HG02571 (cell line): ENCODE measurements around the gene ELMO1.

Experiments used
- ATAC-seq: cut with Tn5 transposase; IDR thresholded peaks from one replicate; pipeline ENCODE4 v1.9.1; 2021; ENCODE audit warnings: mild to moderate bottlenecking, moderate library complexity; ENCODE audit not compliant: unreplicated experiment

Gene ELMO1

DNA sequence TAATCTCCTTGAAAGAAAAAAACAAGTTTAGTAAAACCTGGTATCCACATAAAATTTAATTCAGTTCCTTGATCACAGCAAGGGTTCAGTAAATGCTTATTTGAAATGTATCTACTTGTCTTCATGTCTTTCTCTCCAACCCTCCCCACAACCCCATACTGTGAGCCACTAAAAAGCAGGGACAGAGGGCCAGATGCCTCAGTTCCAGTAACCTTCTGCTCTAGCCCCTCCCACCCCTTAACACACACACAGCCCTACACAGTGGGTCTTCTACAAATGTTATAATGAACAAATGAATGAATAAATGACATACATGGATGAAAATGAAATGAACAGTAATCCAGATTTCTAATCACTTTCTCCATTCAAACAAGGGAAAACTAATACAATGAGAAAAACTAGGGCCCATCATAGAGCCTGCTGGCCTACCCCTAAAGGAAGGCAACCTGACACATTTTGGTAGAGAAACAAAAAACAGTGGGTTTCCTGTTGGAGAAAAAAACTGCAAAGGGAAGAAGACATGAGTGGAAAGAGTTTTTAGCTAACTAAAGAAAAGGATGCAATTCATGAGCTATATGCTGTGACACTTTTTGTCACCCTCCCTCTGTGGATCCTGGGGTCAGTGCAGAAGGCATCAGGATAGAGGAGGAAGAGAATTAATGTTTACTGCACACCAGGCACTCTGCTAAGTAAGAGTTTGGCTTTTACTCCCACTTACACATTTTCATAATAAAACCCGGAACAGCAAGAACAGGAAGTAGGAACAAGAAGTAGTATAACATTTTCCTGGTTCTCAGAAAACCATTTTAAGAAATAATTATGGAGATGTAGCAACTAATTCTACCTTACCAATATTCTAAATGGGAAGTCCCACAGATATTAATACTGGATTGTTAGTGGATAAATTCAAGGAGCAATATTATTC is 38.1 kb downstream of the ELMO1 start:
- ATAC-seq: no peak

DNA sequence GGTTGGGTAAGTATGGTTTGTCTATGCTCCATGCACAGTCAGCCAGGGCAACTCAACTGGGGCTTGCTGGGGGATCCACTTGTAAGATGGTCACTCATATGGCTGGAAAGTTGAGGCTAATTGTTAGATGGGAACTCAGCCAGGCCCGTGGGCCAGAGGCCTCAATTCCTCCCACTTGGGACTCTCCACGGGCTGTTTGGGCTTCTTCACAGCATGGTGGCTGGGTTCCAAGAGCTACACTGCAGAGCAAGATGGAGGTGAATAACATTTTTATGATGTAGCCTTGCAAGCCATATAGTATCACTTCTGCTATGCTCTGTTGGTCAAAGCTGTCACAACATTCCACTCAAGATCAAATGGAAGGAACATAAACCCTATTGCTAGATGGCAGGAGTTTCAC is 39.2 kb downstream of the ELMO1 start:
- no peak for ATAC-seq

DNA sequence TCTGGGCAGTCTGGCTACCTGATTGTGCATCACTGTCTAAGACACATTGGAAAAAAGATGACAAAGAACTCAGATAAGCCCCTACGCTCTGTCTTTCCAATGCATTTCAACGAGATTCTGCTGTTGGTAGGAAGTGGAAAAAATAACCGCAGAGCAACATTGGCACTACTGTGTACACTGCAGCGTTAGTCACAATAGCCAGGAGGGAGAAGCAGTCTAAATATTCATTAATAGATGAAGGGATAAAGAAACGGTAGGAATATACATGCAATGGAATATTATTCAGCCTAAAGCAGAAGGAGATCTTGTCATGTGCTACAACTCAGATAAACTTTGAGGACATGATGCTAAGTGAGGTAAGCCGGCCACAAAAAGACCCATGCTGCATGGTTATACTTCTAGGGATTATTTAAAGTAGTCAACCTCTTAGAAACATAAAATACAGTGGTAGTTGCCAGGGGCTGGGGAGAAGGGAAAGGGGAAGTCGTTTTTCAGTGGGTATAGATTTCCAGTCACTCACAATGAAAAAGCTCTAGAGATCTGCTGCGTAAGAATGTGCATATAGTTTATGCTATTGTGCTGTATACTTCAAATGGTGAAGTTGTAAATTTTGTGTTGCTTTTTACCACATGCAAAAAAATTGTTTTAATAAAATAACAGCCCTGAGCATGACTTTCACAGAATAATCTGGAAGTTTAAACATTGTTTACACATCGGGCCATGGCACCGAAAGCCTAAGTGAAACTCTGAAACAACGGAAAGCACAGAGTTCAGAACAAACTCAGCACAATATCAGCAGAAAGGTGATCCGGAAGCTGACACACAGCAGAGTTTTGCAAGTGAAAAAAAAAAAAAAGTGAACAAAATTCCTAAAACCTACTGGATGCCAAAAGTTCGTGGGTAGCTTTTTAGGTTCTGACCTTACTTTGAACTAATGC is 40.1 kb downstream of the ELMO1 start:
- no peak for ATAC-seq

DNA sequence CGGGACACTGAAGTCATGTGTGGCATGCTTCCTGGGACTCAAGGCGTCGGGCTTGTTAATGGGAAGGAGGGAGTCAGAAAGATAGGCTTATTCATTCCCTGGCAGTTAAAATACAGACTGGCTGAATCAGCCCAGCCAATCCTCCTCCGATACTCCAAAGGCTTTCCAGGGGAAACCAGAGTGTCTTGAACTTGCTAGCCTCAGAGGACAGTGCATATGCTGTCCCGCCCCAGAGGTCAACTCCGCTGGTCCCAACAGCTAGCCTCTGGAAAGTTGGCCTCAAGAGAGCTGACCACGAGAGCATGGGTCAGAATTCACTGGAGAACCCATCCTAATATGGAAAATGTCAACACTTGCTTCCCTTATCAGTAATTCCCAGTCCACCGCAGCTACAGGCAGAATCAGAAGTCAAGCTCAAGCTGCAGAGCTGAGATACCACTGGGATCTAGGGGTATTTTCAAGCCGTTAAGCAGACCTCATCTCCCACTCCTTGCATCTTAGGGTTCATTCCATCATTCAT is 43.0 kb downstream of the ELMO1 start:
- no peak for ATAC-seq

DNA sequence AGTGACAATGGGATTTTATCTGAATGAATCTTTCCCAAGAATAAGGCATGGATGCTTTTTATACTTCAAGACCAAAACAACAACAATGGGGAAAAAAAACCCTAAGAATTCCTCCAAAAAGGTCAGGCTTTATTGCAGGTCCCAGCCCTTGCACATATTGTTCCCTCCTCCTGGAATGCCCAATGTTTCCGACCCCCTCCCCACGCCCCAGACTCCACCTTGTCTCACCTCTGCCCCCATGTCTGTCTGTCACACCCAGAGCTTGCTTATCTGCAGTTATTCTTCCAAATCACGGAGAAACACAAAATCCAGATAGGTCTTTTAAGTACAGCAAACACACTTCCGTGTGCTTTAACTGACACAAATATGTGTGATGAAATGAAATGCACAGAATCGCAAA is 43.5 kb downstream of the ELMO1 start:
- no peak for ATAC-seq

DNA sequence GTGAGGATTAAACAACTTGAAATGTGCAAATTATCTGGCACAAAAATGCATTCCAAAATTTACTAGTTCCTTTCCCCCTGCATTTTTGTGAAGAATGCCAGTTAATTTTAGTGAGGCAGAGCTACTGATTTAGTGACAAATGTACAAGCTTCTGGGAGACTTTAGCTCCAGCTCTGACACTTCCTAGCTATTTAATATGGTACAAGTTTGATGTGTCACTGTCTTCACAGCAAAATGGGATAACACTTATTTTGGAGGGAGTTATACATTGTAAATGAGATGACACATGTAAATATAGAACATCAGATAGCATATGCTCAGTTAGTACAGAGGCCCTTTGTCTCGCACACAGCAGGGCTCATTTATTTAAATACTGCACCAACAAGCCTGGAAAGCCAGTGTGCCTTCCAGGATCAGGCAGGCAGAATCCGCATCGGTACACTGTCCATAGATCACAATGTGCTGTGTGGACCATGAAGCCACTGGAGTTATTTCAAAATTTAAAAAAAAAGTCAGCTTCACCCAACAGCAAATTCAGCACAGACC is 48.7 kb downstream of the ELMO1 start:
- ATAC-seq: no peak

DNA sequence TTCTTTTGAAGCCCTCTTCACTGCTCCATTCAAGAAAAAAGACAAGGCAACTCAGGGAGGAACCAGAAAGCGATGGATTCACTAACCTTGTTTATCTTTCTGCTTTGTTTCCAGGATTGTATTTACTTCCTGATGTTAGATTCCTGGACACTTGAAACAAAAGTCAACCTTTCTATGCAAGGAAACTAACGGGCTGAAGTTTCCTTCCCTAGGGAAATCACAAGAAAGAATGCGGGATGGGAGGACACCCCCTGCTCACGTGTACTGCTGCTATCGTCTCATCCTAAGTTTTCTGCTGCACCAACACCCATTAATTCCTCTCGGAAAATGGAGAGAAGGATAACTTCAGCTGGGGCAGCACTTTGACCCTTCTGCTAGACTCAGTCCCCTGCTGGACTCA is 50.3 kb downstream of the ELMO1 start:
- no peak for ATAC-seq

DNA sequence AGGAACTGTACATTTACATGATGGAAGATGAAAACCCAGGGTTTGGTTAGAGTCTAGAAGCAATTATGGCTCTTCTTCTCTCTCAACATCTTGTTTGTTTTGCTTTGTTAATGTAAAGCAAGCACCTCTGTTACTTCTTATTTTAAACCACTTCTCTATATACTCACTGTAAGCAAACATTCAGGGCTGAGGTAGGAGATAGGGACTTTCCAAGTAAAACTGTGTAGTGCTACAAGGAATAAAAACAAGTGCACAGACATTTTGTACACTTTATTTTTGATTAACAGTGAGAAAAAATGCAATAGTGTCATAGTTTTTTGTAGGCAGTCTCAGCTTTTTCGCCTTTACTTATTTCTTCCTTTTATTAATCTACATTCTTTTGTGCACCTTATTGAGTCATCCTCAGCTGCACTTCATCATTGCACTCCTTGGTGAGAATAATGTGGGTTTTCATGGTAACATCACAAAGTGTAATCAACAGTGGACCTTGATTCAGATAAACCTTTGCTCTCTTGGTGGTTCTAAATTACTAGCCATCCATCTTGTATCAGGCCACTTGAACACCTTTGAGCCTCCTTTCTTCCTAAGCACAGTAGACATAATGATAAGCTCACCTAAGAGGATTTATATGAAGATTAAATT is 52.9 kb downstream of the ELMO1 start:
- no peak for ATAC-seq

DNA sequence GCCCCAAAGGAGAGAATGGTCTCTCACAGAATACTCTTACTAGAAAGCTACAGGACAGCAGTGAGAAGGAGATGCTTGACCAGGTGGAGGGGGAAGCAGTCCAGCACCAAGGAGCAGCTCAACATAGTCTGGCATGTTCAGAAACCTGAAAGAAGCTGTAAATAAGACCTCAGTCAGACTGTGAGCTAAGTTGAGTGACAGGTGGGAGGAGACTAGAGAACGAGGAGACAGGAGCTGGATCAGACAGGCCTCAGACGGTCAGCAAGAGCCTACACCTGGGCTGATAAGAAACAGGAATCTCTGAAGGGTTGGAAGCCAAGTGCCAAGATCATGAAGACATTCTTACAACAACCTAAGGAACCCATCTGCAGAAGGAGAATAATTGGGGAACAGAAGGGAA is 54.5 kb downstream of the ELMO1 start:
- ATAC-seq: peak; percentile 90

DNA sequence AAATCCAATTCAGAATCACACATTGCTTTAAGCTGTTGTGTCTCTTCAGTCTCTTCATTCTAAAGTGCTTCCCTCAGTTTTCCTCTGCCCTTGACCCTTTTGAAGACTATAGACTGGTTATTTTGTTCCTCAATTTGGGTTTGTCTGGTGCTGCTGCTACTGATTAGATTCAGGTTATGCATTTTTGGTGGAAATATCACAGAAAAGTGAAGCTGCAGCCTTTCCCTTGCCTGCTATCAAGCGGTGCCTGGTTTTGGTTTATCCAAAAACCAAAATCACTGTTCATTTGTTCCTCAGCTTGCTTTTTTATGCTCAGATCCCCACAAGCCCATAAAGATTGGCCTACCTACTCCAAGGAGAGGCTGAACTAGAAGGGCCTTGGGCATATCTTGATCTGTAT is 55.2 kb downstream of the ELMO1 start:
- ATAC-seq: no peak

DNA sequence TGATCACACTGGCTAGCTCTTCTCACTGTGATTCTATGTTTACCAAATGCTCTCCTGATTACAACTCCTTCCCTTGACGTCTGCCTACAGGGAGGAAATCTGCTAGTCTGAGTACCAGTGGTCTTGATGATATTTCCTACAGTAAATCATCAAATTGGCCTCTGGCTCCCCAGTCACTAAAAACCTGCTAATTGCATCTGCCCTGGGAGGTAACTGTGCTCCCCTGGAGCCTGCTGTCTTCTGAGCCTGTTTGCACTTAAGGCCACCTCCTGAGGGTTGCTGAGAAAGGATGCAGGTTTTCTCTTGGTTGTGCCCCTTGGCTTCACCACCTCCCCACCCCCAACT is 56.0 kb downstream of the ELMO1 start:
- no peak for ATAC-seq

DNA sequence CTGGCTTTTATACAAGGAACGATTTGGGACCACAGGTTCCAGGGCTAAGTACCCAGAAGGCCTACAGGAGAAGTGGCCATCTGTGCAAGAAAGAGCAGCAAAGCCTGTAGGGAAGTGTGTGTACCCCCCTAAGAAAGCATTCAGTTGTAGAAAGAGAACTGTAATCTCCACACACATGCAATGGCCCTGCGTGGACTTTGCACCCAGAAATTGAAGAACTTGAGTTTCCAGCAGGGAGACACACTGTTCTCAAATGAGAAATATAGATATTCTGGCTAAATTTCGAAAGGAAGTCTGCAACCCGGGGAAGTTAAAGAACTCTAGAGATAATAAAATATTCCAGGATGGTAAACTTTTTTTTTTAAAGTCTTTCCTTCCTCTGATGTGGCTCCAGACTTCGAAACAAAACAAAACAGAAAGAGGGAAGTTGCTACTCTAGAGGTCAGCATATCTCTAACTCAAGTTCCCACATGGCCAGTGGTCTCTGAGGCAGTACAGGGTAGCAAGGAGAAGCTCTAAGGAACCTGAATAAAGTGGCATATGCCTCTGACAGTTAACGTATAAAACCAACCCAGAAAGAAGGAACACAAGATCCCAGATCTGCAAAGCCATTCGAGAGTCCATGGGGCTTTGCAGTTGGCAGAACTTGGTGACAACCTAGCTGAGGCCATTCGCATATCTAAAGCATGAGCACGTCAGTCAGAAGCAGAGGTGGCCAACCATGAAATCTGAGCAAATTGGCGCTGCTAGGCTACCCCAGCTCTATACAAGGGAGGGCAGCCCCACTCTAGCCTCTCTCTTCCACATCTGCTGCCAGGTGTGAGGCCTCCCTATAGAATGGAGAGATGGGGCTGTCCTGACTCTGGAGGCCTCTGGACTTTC is 56.6 kb downstream of the ELMO1 start:
- ATAC-seq: no peak

DNA sequence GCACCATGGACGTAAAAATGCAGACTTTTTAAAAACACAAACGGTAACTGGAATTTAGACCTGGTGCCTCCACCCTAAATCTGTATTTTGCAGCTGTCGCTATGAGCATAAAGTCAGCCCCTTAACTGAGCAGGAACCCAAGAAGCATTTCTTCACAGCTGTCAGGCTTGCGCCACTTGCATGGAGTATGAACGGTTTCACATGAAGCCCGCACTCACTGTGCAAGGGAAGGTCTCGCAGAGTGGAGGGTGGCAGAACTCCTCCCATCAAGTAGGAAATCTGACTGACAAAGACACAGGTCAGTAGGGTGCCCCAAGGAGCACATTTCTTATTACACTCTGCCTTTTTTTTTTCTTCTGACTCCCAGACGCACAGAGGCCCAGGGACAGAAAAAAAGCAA is 58.5 kb downstream of the ELMO1 start:
- ATAC-seq: no peak

DNA sequence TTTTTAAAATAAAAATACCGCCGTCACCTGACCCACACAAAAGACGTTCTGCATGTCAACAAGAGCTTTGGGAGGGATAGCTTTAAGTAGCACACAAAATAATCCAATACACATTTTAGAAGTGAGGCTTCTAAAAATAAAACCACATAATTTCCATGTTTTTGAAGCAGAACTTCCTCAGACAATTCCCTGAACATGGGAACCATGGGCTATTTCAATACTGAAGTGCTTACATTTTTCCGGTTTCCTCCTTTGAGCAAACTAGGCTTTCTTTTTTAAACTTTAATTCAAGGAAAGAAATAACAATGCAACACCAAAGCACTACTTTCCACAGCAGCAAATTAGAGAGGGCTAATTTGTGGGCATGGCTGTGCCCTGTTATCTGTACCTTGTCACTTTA is 59.9 kb downstream of the ELMO1 start:
- ATAC-seq: no peak

DNA sequence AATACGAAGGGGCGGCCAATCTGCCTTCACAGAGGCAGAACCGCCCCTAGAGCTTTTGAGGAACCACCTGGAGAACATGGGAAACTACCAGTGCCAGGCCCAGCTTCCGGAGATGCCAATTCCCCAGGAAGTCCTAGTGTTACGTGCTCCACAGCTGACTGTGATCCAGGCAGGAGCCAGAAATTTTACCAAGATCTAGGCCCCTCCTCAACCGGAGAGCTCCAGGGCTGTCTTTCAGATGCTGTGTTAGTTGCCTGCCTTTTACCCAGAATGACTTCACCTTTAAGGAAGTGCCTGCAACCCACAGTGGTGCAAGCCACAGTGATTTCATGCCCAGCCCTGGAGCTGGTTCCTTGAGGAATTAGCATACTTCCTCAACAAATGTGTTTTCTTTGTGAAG is 62.9 kb downstream of the ELMO1 start:
- no peak for ATAC-seq

DNA sequence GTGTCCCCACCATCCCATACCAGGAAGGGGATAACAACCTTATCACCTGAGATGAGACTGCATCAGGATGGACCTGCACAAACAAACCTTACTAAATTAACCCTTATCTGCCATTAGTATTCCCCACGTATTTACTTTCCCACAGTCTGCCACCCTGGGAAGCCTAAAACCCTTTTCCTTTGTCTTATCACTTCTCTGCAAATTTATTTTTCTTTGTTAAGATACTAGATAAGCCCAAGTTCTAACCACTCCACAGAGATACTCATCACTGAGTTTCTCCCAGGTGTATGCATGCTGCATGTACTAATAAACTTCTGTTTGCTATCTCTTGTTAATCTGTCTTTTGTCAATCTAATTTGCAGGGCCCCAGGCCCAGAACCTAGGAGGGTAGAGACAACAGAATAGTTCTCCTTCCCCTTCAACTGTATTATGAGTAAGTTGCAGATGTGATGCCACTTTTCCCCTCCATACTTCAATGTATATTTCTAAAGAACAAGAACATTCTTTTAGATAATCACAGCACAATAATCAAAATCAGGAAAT is 66.0 kb downstream of the ELMO1 start:
- ATAC-seq: no peak

DNA sequence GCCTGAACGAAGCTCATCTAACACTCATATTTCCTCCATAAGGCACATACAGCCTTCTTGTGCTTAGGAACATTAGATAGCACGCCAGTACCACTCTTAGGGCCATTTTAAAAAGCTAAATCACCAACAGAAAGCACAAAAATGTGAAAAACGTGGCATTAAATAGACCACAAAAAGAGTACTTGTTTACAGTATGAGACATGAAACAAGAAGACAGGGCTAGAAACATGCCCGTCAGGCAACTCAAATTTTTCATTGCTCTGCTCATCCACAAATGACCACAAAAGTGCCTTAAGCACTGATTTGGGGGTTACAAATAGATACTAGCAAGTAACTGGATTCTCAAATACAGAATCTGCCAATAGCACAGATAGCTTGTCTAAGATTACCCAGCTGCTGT is 67.8 kb downstream of the ELMO1 start:
- ATAC-seq: no peak

DNA sequence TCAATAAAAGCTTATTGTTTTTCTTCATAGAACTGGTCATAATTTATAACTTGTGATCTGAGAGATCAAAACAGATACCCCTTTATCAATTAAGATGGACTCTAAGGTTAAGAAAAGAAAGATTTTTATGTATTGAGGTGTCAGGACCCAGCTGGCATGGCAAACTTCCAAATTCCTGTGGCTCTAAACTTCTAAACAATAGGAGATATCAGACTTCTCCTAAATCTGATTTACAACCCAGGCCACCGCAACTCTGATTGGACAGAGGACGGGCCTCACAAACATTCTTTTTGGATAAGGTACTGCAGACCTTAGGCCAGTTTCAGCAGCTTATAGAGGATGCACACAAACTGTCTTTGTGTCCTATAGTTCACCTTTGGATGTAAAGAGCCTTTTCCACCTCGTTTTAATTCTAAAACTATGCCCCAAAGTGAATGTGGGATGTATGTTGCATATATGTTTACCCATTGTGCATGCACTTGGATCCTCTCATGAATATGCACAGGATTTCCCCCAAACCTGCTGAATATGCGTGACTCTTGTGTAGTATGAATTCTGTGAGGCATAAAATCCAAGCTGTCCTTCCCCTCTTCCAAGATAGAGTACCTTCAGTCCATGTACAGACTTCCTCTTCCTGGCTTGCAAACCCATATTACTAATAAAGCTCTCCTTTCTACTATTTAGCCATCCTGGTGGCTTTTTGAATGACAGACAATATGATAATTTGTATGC is 69.0 kb downstream of the ELMO1 start:
- ATAC-seq: no peak

DNA sequence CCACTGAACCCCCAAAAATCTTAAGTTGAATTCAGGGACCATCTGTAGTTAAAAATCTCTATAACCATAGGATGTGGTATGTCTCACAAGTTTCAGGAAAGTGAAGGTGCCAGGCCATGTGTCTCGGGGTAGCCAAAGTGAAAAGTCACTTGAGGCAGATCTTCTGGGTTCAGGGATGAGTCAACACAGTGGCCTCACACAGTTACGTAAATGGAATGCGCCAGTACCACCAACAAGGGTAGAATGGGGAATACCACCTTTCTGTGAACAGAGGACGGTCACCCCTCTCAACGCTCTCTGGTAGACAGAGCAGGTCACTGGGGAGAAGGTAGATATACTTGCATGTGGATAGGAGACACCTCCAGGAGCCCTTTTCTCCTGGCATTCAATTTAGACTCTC is 71.4 kb downstream of the ELMO1 start:
- no peak for ATAC-seq
